GM23338 (cell line): ENCODE data around the gene HRH4.

Source experiments
- CREB1 ChIP-seq: fragments of 250-450 bp; sonication (Bioruptor Pico); IDR thresholded peaks from 2 replicates; pipeline ENCODE4 v1.5.0; 2020; ENCODE audit warnings: low read depth, mild to moderate bottlenecking, moderate library complexity
- CTCF ChIP-seq, 2 experiments: fragments of 200-600 bp in 1 of 2; sonication (generic) in 1 of 2; conservative IDR thresholded peaks; 2 replicates each; pipeline versions ENCODE4 v1.5.1 to v1.6.1; 2016 to 2017; ENCODE audit warnings: antibody characterized with exemption in 2 of 2, low read depth in 2 of 2, mild to moderate bottlenecking in 2 of 2, moderate library complexity in 1 of 2
- ETS1 ChIP-seq: IDR thresholded peaks from 2 replicates; pipeline ENCODE4 v1.6.1; 2016; ENCODE audit warnings: antibody characterized with exemption
- EZH2 ChIP-seq: fragments of 200-600 bp; sonication (generic); IDR thresholded peaks from one replicate; pipeline ENCODE4 v1.8.0; 2017; ENCODE audit warnings: antibody characterized with exemption, mild to moderate bottlenecking, low read depth; ENCODE audit not compliant: unreplicated experiment
- JUNB ChIP-seq: IDR thresholded peaks from one replicate; pipeline ENCODE4 v1.6.1; 2016; ENCODE audit warnings: antibody characterized with exemption; ENCODE audit not compliant: unreplicated experiment
- NANOG ChIP-seq: IDR thresholded peaks from 2 replicates; pipeline ENCODE4 v1.6.1; 2016; ENCODE audit warnings: antibody characterized with exemption, borderline replicate concordance
- POLR2AphosphoS5 ChIP-seq: IDR thresholded peaks from 2 replicates; pipeline ENCODE4 v1.6.1; 2016; ENCODE audit warnings: antibody characterized with exemption, low read depth

- TF ChIP-seq CTCF (conservative IDR thresholded peaks at IDR 0.05; ENCODE audit: low read depth in 2 of 2) (no peak), JUNB (no peak), POLR2AphosphoS5 (no peak), CREB1 (CRISPR knock-in tag) (no peak), EZH2 (no peak), ETS1 (no peak), NANOG (no peak)
Measured at GRCh38 chr18:24494586-24494985, 34.1 kb downstream of the HRH4 start.
